Fibroblast of lung (primary cell): ENCODE data around the gene HEBP2.

Experiments
- CTCF ChIP-seq, 2 donors: IDR thresholded peaks in 1 of 2; conservative IDR thresholded peaks in 1 of 2; 1 replicate in 1 of 2; 2 replicates in 1 of 2; pipeline ENCODE4 v1.5.1; 2011 to 2012; ENCODE audit warnings: low read length in 2 of 2, control low read depth in 1 of 2, inconsistent platforms in 1 of 2, low read depth in 1 of 2, mild to moderate bottlenecking in 1 of 2
- EZH2 ChIP-seq: IDR thresholded peaks from 2 replicates; pipeline ENCODE4 v1.5.1; 2012; ENCODE audit warnings: low read length, control low read depth, mild to moderate bottlenecking; ENCODE audit errors: missing control alignments

- no peak for TF ChIP-seq CTCF (conservative IDR thresholded peaks at IDR 0.05 in 1 of 2, IDR thresholded peaks at IDR 0.05 in 1 of 2; ENCODE audit: low read depth in 1 of 2, low read length in 2 of 2)
- no peak for TF ChIP-seq EZH2
Measured at GRCh38 chr6:138450445-138450844, 46.4 kb downstream of the HEBP2 start.
